Brain microvascular endothelial cell (primary cell): ENCODE measurements around the gene ME2.

Experiments used
- DNase-seq: peaks from one replicate; pipeline ENCODE4 v3.0.0-alpha.2; 2020
- H3K27ac ChIP-seq: fragments of 250-450 bp; sonication (Bioruptor Pico); 2 replicates; pipeline ENCODE4 v1.5.1; 2020; ENCODE audit warnings: mild to moderate bottlenecking, moderate library complexity
- H3K27me3 ChIP-seq: fragments of 250-450 bp; sonication (Bioruptor Pico); replicated peaks from 2 replicates; pipeline ENCODE4 v1.5.1; 2020; ENCODE audit warnings: mild to moderate bottlenecking
- H3K36me3 ChIP-seq: fragments of 250-450 bp; sonication (Bioruptor Pico); replicated peaks from 2 replicates; pipeline ENCODE4 v1.5.1; 2020; ENCODE audit warnings: mild to moderate bottlenecking
- H3K4me3 ChIP-seq: 2 replicates; pipeline ENCODE4 v1.5.1; 2011; ENCODE audit warnings: low read depth, mild to moderate bottlenecking, control low read depth, low read length, moderate library complexity
- CTCF ChIP-seq: IDR thresholded peaks from 2 replicates; pipeline ENCODE4 v1.5.1; 2011; ENCODE audit warnings: low read depth, mild to moderate bottlenecking, moderate library complexity, low read length, control low read depth, inconsistent platforms; ENCODE audit errors: missing control alignments
- in situ Hi-C: cut with HindIII; loops from 2 replicates; pipeline ENCODE4 v1.10.0; 2017; ENCODE audit warnings: low sequenced_read_pairs, low pct_ligation_motif_present

ME2 gene

DNA sequence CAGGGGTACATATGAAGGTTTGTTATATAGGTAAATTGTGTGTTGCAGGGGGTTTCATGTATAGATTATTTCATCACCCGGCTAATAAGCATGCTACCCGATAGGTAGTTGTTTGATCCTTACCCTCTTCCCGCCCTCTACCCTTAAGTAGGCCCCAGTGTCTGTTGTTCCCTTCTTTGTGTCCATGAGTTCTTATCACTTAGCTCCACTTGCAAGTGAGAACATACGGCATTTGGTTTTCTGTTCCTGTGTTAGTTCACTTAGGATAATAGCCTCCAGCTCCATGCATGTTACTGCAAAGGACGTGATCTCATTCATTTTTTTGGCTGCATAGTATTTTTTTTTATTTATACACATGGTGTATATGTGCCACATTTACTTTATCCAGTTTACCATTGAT is 54.8 kb downstream of the ME2 start:
- in situ Hi-C loops: no loop called here
- DNase-seq: no peak
- Histone ChIP-seq H3K27ac (no peak overlapping the region), H3K36me3 (no peaks in the 10 kb centered on the region), H3K4me3 (no peak overlapping the region), H3K27me3 (no peaks in the 10 kb centered on the region)
- TF ChIP-seq CTCF: no peak

DNA sequence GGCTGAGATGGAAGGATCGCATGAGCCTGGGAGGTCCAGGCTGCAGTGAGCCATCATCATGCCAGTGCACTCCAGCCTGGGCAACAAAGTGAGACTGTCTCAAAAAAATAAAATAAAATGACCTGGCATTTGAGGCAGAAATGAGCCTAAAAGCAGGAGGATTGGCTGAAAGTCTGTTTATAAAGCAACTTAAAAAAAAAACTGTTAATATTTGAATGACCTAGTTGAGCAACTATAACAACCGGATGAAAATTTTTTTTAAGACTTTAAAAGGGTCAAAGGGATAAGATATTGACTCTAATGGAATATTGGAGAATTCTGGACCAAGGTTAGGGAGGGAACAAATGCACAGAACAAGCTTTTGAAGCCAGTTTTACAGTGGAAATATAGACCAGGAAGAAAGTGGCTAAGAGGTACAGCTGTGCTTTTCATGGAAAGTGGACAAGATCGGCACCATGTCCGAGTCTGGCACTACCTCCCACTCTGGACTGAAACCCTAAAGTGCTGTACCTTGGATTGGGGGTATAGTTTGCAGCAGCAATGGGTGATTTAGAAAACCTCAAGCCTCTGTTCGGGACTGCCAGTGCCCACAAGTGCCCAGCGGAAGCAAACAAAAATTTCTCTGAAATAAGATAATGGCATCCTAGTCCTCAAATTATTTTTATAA is 55.8 kb downstream of the ME2 start:
- no peak overlapping the region for H3K27ac ChIP-seq
- no peaks in the 10 kb centered on the region for H3K27me3 ChIP-seq
- no peak overlapping the region for H3K4me3 ChIP-seq
- no peaks in the 10 kb centered on the region for H3K36me3 ChIP-seq
- DNase-seq: no peak
- in situ Hi-C loops: no loop called here
- no peak for TF ChIP-seq CTCF

- H3K27ac ChIP-seq: no peak overlapping the region
- in situ Hi-C loops: no loop called here
- TF ChIP-seq CTCF: no peak
Observed at GRCh38 chr18:50935493-50936191, 56.7 kb downstream of the ME2 start.

DNA sequence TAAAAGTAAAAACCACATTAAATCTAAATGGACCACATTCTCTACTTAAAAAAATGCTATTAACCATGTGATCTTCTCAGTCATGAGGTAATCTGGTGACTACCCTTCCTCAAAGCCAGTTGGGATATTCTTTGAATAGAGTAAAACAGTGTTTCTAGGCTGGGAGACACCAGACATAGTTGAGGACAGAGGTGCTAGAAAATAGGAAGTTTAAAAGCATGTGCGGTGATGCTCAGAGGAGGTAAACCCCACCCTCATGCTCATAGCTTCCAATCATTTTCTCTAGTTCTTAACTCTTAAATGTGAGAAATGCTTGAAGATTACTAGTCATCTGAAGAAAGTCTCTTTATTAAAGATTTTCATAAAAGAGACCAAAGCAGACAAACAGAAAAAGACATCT is 58.3 kb downstream of the ME2 start:
- no peaks in the 10 kb centered on the region for H3K36me3 ChIP-seq
- no peak overlapping the region for H3K27ac ChIP-seq
- H3K27me3 ChIP-seq: no peaks in the 10 kb centered on the region
- in situ Hi-C loops: no loop called here
- no peak overlapping the region for H3K4me3 ChIP-seq
- no peak for TF ChIP-seq CTCF
- no peak for DNase-seq

More at GRCh38 chr18:50935493-50936191, 56.7 kb downstream of the ME2 start:
- DNase-seq: no peak
- Histone ChIP-seq H3K4me3 (no peak overlapping the region), H3K27me3 (no peaks in the 10 kb centered on the region), H3K36me3 (no peaks in the 10 kb centered on the region)

DNA sequence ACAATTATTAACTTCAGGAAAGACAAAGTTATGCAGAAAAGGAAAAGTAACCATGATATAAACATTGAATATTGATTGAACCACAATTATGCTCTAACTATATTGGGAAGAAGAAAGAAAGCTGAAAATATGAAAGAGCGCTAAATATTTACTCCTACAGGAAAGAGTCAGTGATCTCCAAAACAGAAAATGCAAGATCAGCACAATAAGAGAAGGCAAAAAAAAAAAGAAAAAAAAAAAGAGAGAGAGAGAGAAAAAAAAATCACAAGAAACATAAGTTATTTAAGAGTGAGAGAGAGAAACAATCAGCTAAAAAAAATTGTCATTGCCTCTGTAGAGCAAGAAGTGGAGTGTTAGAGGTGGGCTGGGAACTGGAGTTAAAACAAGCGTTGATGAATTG is 60.0 kb downstream of the ME2 start:
- no peak for TF ChIP-seq CTCF

More for the DNA sequence above, 60.0 kb downstream of the ME2 start:
- Histone ChIP-seq H3K27ac (no peak overlapping the region), H3K27me3 (no peaks in the 10 kb centered on the region), H3K4me3 (no peak overlapping the region), H3K36me3 (no peaks in the 10 kb centered on the region)
- in situ Hi-C loops: no loop called here
- no peak for DNase-seq
